ENCODE measurements around the gene MYRIP.
"Not testable (repeated sequence)": the region's sequence is repeated elsewhere in the genome, so short reads cannot be mapped to it uniquely, and the experiment has no call there.

MYRIP gene

GRCh38 chr3:39808467-39809180 is 785 bp upstream of the MYRIP start:
- no peak for DNase-seq

- DNase-seq, result no peak
Observed at GRCh38 chr3:39809995-39810595, 686 bp downstream of the MYRIP start.

GRCh38 chr3:39810647-39811161 is 1.3 kb downstream of the MYRIP start:
- no peak for DNase-seq

- DNase-seq, result no peak
Observed at GRCh38 chr3:39811561-39811960, 2.2 kb downstream of the MYRIP start.

GRCh38 chr3:39812537-39812936 is 3.1 kb downstream of the MYRIP start:
- DNase-seq, result no peak

- DNase-seq, result no peak
Observed at GRCh38 chr3:39814007-39814406, 4.6 kb downstream of the MYRIP start.

- no peak for DNase-seq
Observed at GRCh38 chr3:39819899-39820298, 10.5 kb downstream of the MYRIP start.

- not testable (repeated sequence) for DNase-seq
Observed at GRCh38 chr3:39833764-39834163, 24.4 kb downstream of the MYRIP start.

GRCh38 chr3:39839484-39839883 is 30.1 kb downstream of the MYRIP start:
- no peak for DNase-seq

GRCh38 chr3:39843440-39843839 is 34.0 kb downstream of the MYRIP start:
- no peak for DNase-seq

GRCh38 chr3:39848365-39848764 is 39.0 kb downstream of the MYRIP start:
- DNase-seq, result no peak

- no peak for DNase-seq
Observed at GRCh38 chr3:39849992-39850715, 40.7 kb downstream of the MYRIP start.

GRCh38 chr3:39850716-39851032 is 41.3 kb downstream of the MYRIP start:
- no peak for DNase-seq

GRCh38 chr3:39855517-39855916 is 46.1 kb downstream of the MYRIP start:
- DNase-seq, result no peak

GRCh38 chr3:39869890-39870289 is 60.5 kb downstream of the MYRIP start:
- DNase-seq, result no peak

GRCh38 chr3:39870706-39871105 is 61.3 kb downstream of the MYRIP start:
- no peak for DNase-seq

GRCh38 chr3:39879581-39879980 is 70.2 kb downstream of the MYRIP start:
- no peak for DNase-seq

GRCh38 chr3:39882111-39882510 is 72.7 kb downstream of the MYRIP start:
- DNase-seq, result no peak

- DNase-seq, result no peak
Observed at GRCh38 chr3:39892068-39892467, 82.7 kb downstream of the MYRIP start.

GRCh38 chr3:39896184-39896583 is 86.8 kb downstream of the MYRIP start:
- DNase-seq, result no peak

GRCh38 chr3:39900462-39901002 is 91.1 kb downstream of the MYRIP start:
- DNase-seq, result no peak

GRCh38 chr3:39903253-39903652 is 93.8 kb downstream of the MYRIP start:
- no peak for DNase-seq

- DNase-seq, result no peak
Observed at GRCh38 chr3:39905788-39906187, 96.4 kb downstream of the MYRIP start.

- DNase-seq, result no peak
Observed at GRCh38 chr3:39907981-39908380, 98.6 kb downstream of the MYRIP start.
